ENCODE measurements around the gene CKS1B.
A peak's percentile ranks its signal among the peaks of the same experiment; 100 is the strongest.

The CKS1B gene

GRCh38 chr1:154999571-155000410, 25.3 kb downstream of the CKS1B start:
- TF ChIP-seq CTCF (IDR thresholded peaks at IDR 0.05; ENCODE audit: control insufficient read depth, insufficient read depth, low read depth, low read length, missing control alignments), result peak; percentile 1
- peak overlapping the region; percentile 88 for H3K4me3 ChIP-seq (ENCODE audit: control insufficient read depth, low read depth, low read length)
- no peak for DNase-seq (ENCODE audit: low read depth)

GRCh38 chr1:155000411-155000725, 25.9 kb downstream of the CKS1B start:
- no peak for TF ChIP-seq CTCF (IDR thresholded peaks at IDR 0.05; ENCODE audit: control insufficient read depth, insufficient read depth, low read depth, low read length, missing control alignments)
- no peak for DNase-seq (ENCODE audit: low read depth)
- H3K4me3 ChIP-seq (ENCODE audit: control insufficient read depth, low read depth, low read length), result peak overlapping the region; percentile 88

GRCh38 chr1:155000726-155001424, 26.4 kb downstream of the CKS1B start:
- peak; percentile 46 for DNase-seq (ENCODE audit: low read depth)
- peak overlapping the region; percentile 88 for H3K4me3 ChIP-seq (ENCODE audit: control insufficient read depth, low read depth, low read length)
- no peak for TF ChIP-seq CTCF (IDR thresholded peaks at IDR 0.05; ENCODE audit: control insufficient read depth, insufficient read depth, low read depth, low read length, missing control alignments)

- H3K4me3 ChIP-seq (ENCODE audit: control insufficient read depth, low read depth, low read length), result peak overlapping the region; percentile 88
- TF ChIP-seq CTCF (IDR thresholded peaks at IDR 0.05; ENCODE audit: control insufficient read depth, insufficient read depth, low read depth, low read length, missing control alignments), result no peak
Measured at GRCh38 chr1:155001425-155001674, 26.9 kb downstream of the CKS1B start.

GRCh38 chr1:155001675-155002463, 27.4 kb downstream of the CKS1B start:
- TF ChIP-seq CTCF (IDR thresholded peaks at IDR 0.05; ENCODE audit: control insufficient read depth, insufficient read depth, low read depth, low read length, missing control alignments), result peak; percentile 52
- peak; percentile 91 for DNase-seq (ENCODE audit: low read depth)

More at GRCh38 chr1:155001425-155001674, 26.9 kb downstream of the CKS1B start:
- DNase-seq (ENCODE audit: low read depth), result no peak

GRCh38 chr1:155002464-155003226, 28.2 kb downstream of the CKS1B start, which contains the start of gene ZBTB7B:
Gene ZBTB7B (plus strand): TSS chr1:155002802. CDS start chr1:155014661, 11,859 bp downstream.
- H3K4me3 ChIP-seq (ENCODE audit: control insufficient read depth, low read depth, low read length), result peak within 1 kb of the TSS; percentile 88
- no peak for TF ChIP-seq CTCF (IDR thresholded peaks at IDR 0.05; ENCODE audit: control insufficient read depth, insufficient read depth, low read depth, low read length, missing control alignments)
- no peak for DNase-seq (ENCODE audit: low read depth)

More at GRCh38 chr1:155001675-155002463, 27.4 kb downstream of the CKS1B start:
- H3K4me3 ChIP-seq (ENCODE audit: control insufficient read depth, low read depth, low read length), result peak overlapping the region; percentile 88
